Bronchial epithelial cell (primary cell): Measurements from ENCODE around the gene ARGLU1. TPM values are rescaled to one million over a fixed set of nuclear protein-coding genes. Genes with fewer than 3 reads are reported as not detected.

ENCODE experiments used
- DNase-seq: peaks from one replicate; pipeline ENCODE4 v3.0.0-alpha.2; 2010; ENCODE audit warnings: low read depth
- FAIRE-seq: peaks from 2 replicates; lab custom pipeline; 2011; peaks lifted over from hg19 to GRCh38; lab: Jason Lieb, UNC
- H3K27me3 ChIP-seq: 2 replicates; pipeline ENCODE4 v1.5.1; 2011; ENCODE audit warnings: low read length; ENCODE audit not compliant: control insufficient read depth, insufficient read depth
- H3K36me3 ChIP-seq: 2 replicates; pipeline ENCODE4 v1.5.1; 2011; ENCODE audit warnings: low read length; ENCODE audit not compliant: control insufficient read depth, insufficient read depth
- H3K4me3 ChIP-seq: 2 replicates; pipeline ENCODE4 v1.5.1; 2011; ENCODE audit warnings: mild to moderate bottlenecking, low read depth, low read length, control low read depth
- total RNA-seq: library from RNA; depleted of rRNA; stranded (reverse); fragments of >200 nt; gene quantifications from 2 replicates; pipeline ENCODE4 v1.2.1, GENCODE V29; 2014
- TF ChIP-seq, protein P1 (sequence below): IDR thresholded peaks from 2 replicates; pipeline ENCODE4 v1.5.1; 2011; ENCODE audit warnings: mild to moderate bottlenecking, moderate library complexity, low read length, control low read depth, inconsistent platforms; ENCODE audit not compliant: insufficient read depth, severe bottlenecking

The ARGLU1 gene
- total RNA-seq, 1 donor from 2014 or later: 31.9 TPM

DNA sequence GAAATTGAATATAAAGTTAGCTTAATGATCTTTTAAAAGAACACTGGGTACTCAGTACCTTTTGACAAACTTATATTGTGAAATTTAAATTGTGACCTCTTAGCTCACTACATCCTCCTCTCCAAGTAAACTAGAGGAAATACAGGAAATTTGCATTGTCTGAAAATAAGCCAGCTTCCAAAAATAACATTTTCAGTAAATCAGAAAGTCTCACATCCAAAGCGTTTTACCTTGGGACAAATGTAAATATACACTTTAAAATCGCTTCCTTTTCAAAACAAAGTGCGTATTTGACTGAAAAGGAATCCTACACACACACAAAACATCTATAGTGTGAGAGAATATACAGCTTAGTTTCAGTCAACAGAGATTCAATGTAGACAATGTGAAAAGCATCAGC lies 30.4 kb downstream of the ARGLU1 start:
- DNase-seq (no peak), FAIRE-seq (no peak)
- Histone ChIP-seq H3K4me3 (no peak overlapping the region), H3K27me3 (no peaks in the 10 kb centered on the region), H3K36me3 (no peaks in the 10 kb centered on the region)
- TF ChIP-seq, protein P1, sequence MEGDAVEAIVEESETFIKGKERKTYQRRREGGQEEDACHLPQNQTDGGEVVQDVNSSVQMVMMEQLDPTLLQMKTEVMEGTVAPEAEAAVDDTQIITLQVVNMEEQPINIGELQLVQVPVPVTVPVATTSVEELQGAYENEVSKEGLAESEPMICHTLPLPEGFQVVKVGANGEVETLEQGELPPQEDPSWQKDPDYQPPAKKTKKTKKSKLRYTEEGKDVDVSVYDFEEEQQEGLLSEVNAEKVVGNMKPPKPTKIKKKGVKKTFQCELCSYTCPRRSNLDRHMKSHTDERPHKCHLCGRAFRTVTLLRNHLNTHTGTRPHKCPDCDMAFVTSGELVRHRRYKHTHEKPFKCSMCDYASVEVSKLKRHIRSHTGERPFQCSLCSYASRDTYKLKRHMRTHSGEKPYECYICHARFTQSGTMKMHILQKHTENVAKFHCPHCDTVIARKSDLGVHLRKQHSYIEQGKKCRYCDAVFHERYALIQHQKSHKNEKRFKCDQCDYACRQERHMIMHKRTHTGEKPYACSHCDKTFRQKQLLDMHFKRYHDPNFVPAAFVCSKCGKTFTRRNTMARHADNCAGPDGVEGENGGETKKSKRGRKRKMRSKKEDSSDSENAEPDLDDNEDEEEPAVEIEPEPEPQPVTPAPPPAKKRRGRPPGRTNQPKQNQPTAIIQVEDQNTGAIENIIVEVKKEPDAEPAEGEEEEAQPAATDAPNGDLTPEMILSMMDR: no peak

DNA sequence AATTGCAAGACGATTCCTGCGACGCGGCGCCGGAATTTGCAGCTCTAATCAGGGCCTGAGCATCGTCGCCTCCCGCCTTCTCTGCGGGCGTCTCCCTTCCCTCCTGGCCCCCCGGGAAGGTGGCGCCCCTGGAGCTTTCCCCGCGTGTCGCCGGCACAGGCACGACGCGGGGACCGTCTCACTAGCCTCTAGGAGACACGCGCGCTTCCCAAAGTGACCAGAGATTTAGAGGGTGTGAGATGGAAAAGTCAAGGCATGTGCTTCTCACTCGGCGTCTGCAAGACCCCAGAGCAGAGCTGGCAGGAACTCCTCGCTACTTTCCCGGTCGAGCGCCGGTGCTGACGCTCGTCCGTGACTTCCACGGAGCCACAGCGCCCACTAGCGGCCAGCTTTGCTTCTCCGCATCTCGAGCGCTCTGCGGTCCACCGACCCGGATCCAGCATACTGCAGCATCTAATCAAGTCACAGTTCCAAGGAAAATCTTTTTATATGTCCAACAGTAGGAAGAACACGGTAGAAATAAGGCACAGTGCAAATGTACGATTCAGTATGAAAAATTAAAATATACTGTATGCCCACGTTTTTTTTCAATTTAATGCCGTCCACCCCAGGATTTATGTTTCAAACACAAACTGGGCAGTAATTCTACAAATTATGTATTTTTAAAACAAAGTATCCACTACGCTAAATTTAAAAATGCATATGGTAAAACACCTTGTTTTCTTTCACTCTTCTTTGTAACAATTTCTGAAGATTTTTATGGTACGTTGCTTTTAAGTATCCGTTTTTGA lies 31.5 kb downstream of the ARGLU1 start:
- H3K27me3 ChIP-seq: no peaks in the 10 kb centered on the region
- DNase-seq: peak; percentile 67
- no peaks in the 10 kb centered on the region for H3K36me3 ChIP-seq
- TF ChIP-seq, protein P1: peak; percentile 98
- H3K4me3 ChIP-seq: peak overlapping the region; percentile 63
- FAIRE-seq: no peak

DNA sequence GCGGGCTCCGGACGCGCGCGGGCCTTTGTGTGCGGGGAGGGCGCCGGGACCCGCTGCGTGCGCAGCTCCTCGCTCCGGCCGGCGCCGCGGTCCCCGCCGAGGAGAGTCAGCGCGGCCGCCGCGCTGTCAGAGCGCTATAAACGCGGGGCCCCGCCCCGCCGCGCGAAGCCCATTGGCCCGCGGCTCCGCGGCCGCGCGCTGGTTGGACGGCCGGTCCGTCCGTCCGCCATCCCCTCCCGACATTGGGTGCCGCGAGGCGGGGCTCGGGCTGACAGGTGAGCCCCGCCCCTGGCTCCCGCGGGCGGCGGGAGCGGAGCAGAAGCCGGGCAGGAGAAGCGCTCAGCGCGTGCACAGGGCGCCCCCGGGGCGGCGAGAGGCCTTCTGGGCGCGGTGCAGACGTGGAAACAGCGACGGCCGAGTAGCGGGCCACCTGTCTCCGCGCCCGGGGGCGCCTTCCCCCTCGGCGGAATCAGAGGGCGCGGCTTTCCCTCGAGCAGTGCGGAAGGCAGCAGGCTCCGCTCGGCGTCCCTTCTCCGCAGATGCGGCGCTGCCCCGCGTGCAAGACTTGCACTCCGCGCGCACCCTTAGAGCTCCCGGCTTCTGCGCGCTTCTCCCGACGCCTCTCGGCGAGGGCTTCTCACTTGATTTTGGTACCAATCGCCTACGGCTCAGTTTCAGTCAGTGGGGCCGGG lies 32.2 kb downstream of the ARGLU1 start, which contains the start of gene EFNB2:
TSS of gene EFNB2 (minus strand) at position 111 of the 692 bp plus-strand sequence. CDS start 698 bp downstream, outside the sequence.
- peak; percentile 80 for DNase-seq
- no peaks in the 10 kb centered on the region for H3K27me3 ChIP-seq
- no peaks in the 10 kb centered on the region for H3K36me3 ChIP-seq
- peak within 1 kb of the TSS; percentile 86 for H3K4me3 ChIP-seq
- TF ChIP-seq, protein P1: peak; percentile 33
- FAIRE-seq: no peak

DNA sequence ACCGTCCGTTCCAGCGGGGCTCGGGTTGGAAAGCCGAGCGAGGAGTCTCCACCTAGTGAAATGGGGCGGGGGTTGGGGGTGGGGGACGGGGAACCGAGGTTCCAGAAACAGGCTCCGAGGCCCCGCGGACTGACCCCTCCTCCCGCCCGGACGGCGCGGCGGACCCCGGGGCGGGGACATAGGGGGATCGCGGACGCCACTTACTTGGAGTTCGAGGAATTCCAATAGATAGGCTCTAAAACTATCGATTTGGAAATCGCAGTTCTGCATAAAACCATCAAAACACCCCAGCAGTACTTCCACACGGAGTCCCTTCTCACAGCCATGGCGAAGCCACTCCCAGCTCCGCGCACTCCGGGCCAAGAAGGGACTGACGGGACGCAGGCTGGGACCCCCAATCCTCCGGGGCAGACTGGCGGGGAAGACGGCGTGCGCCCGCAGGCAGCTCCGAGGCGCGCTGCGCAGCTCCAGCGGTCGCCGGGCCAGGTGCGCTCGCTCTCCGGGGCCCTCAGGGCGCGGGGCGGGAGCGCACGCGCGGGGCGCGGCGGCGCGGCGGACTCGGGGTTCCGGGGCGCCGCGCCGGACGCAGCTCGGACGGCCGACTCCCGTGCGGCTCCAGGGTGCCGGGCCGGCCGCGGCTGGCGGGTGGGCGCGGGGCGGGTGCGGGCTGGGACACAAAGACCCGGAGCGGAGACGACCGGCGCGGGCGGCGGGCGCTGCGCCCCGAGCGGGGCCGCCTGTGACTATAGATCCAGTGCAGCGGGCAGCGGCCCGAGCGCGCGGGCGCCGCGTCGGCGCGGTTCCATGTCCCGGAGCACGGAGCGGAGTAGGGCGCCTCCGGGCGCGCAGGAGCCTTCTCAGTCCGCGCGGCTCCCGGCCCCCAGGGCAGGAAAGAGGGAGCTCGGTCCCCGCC lies 33.0 kb downstream of the ARGLU1 start:
- FAIRE-seq: no peak

DNA sequence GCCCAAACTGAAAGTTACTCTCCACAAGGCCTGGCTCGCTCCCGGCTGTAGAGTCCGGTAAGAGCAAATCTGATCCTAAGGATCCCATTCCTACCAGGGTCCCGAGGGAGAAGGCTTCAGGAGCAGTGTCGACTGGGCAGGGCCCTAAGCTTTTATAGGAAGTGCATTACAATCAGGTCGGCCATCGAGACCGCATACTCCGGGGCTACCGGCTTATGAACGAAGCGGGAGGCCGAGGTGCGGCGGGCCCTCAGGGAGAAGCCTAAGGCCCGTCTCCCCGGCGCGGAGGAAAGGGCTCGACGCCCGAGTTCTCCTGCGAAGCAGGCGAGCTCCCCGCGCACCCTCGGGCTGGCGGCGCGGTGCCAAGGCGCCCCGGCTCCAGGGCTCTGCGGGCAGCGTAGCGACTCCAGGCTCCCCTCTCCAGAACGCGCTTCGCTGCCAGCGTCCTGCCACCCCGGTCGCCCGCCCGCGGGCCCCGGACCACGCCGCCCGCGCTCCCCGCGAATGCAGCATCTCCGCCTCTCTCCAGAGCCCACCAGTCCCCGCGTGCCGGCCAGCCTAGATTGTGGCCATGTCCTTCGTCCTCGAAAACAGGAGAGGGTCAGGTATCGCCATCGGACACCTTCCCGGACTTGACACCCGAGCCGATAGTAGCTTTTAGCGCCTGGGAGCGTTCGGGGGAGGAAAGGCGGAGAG lies 33.8 kb downstream of the ARGLU1 start:
- TF ChIP-seq, protein P1: no peak
- DNase-seq: peak; percentile 33
- no peaks in the 10 kb centered on the region for H3K36me3 ChIP-seq
- FAIRE-seq: no peak
- no peaks in the 10 kb centered on the region for H3K27me3 ChIP-seq
- H3K4me3 ChIP-seq: peak overlapping the region; percentile 86

More for the DNA sequence above, 33.0 kb downstream of the ARGLU1 start:
- Histone ChIP-seq H3K27me3 (no peaks in the 10 kb centered on the region), H3K36me3 (no peaks in the 10 kb centered on the region), H3K4me3 (peak overlapping the region; percentile 86)
- TF ChIP-seq, protein P1: no peak
- DNase-seq: no peak
